ENCODE measurements around the gene FBXL20.

DNA sequence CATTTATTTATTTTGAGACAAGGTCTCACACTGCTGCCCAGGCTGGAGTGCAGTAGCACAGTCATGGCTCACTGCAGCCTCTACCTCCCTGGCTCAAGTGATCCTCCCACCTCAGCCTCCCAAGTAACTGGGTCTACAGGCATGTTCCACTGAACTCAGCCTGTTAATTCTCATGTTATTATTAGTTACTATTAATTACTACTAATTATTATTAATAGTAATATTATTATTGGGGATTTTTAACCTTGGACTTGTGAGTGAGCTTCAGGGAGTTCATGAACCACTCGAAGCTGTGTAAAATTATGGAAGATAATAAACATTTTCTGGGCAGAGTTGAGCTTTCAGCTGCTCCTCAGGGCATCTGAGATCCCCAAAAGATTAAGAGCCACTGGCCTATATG lies 171.1 kb downstream of the FBXL20 start:
- TF ChIP-seq TAF1 (conservative IDR thresholded peaks at IDR 0.05) (no peak), SP1 (IDR thresholded peaks at IDR 0.05) (no peak), RXRA (IDR thresholded peaks at IDR 0.05) (no peak), JUND (IDR thresholded peaks at IDR 0.05) (no peak), RAD21 (IDR thresholded peaks at IDR 0.05) (no peak), HNF4G (IDR thresholded peaks at IDR 0.05) (no peak), FOXA1 (IDR thresholded peaks at IDR 0.05) (no peak), GABPA (IDR thresholded peaks at IDR 0.05 in 1 of 2, conservative IDR thresholded peaks at IDR 0.05 in 1 of 2) (no peak), NR2F2 (IDR thresholded peaks at IDR 0.05) (no peak), EGR1 (IDR thresholded peaks at IDR 0.05; ENCODE audit: low read depth in 2 of 2) (no peak)
- TF ChIP-seq, protein P1, sequence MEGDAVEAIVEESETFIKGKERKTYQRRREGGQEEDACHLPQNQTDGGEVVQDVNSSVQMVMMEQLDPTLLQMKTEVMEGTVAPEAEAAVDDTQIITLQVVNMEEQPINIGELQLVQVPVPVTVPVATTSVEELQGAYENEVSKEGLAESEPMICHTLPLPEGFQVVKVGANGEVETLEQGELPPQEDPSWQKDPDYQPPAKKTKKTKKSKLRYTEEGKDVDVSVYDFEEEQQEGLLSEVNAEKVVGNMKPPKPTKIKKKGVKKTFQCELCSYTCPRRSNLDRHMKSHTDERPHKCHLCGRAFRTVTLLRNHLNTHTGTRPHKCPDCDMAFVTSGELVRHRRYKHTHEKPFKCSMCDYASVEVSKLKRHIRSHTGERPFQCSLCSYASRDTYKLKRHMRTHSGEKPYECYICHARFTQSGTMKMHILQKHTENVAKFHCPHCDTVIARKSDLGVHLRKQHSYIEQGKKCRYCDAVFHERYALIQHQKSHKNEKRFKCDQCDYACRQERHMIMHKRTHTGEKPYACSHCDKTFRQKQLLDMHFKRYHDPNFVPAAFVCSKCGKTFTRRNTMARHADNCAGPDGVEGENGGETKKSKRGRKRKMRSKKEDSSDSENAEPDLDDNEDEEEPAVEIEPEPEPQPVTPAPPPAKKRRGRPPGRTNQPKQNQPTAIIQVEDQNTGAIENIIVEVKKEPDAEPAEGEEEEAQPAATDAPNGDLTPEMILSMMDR (IDR thresholded peaks at IDR 0.05; ENCODE audit: low read depth, low read length, missing input control), result no peak
- TF ChIP-seq, protein P2, sequence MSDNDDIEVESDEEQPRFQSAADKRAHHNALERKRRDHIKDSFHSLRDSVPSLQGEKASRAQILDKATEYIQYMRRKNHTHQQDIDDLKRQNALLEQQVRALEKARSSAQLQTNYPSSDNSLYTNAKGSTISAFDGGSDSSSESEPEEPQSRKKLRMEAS (IDR thresholded peaks at IDR 0.05), result no peak
- TF ChIP-seq, protein P3, sequence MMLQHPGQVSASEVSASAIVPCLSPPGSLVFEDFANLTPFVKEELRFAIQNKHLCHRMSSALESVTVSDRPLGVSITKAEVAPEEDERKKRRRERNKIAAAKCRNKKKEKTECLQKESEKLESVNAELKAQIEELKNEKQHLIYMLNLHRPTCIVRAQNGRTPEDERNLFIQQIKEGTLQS (IDR thresholded peaks at IDR 0.05), result no peak

All from liver (tissue), 3 donors.